Stimulated activated CD4-positive, alpha-beta T cell treated with anti-CD3 and anti-CD28 coated beads, Interleukin-2, amount 100 ng/mL, for 24 hours (primary cell): Measurements from ENCODE around the gene UQCR11.

ENCODE experiments used
- DNase-seq, 2 donors: peaks; one replicate each; pipeline ENCODE4 v3.0.0-alpha.2; 2020

The UQCR11 gene

DNA sequence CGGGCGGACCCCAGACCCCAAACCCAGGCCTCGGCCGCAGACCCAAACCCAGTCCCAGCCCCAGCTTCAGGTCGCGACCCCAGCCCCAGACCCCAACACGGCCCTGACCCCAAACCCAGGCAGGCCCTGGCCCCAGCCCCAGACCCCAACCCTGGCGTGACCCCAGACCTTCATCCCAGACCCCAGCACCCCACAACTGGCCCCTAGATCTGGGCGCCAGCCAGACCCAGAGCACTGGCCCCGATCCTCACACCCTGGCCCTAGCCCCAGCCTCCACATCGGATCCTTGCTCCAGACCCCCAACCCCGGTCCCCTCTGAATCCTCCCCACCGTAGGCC lies 20.1 kb downstream of the UQCR11 start:
- no peak for DNase-seq

DNA sequence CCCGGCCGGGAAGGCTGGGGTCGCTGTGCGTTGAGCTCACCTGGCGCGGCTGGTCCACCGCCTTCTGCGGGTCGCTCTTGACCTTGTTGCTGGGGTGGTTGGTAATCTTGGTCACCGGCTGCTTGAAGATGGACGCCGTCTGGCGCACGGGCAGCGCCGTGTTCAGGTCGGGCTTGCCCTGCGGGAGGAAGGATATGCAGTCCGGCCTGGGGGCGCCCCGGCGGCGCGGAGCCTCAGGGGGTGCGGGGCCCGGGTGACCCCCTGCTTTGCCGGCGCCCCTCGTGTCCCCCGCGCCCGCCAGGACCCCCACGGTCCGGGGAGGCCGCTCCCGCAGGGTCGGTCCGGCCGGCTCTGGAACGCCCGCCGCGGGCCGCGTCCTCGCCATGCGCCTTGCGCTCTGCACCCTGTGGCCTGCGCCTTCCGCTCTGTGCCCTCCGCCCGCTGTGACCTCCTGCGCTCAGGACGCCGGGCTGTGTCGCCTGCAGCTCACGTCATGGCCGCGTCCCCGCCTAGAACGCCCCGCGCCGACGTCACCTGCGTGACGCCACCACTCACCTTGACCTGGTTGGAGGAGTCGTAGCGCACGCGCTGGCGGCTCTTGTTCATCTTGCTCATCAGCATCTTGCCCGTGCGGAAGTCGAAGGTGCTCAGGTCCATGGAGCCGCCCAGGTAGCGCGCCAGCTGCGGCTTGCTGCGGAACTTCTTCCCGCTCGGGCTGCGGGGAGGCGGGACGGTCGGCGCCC lies 20.6 kb downstream of the UQCR11 start:
- no peak for DNase-seq

GRCh38 chr19:1582201-1582600 lies 23.1 kb downstream of the UQCR11 start:
- no peak for DNase-seq

- no peak for DNase-seq
These were observed 24.3 kb downstream of the UQCR11 start for GRCh38 chr19:1580957-1581356.

- DNase-seq, result no peak
These were observed 24.9 kb downstream of the UQCR11 start for GRCh38 chr19:1580382-1580781.

- no peak for DNase-seq
These were observed 26.0 kb downstream of the UQCR11 start for GRCh38 chr19:1579222-1579621.

DNA sequence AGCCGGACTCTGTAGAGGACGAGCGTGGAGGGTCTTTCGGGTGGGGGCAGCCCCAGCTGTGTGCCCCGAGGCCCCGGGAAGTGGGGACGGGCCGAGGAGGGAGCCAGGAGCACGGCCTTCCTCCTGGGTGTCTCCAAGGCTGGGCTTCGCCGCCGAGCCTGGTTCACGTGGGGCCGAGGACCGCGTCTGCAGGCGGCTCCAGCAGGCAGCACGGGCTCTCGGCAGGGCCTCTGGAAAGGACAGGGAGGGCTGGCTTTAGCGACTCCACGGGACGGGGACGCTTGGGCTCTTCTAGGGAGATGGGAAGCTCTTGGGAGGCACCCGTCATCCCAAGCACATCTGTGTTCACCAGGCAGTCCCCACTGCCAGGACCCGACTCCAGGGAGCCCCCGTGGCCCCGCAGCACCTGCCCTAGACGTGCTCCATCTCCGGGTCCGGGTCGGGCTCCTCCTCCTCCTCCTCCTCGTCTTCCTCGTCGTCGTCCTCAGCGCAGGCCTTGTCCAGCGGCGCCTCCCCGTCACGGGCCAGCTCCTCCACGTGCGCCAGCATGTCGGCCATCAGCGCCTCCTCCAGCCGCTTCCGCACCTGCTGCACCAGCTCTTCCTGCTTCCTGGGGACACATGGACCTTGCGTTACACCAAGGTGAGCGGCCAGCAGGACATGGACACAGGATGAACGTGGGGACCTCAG lies 27.2 kb downstream of the UQCR11 start:
- DNase-seq, result no peak

DNA sequence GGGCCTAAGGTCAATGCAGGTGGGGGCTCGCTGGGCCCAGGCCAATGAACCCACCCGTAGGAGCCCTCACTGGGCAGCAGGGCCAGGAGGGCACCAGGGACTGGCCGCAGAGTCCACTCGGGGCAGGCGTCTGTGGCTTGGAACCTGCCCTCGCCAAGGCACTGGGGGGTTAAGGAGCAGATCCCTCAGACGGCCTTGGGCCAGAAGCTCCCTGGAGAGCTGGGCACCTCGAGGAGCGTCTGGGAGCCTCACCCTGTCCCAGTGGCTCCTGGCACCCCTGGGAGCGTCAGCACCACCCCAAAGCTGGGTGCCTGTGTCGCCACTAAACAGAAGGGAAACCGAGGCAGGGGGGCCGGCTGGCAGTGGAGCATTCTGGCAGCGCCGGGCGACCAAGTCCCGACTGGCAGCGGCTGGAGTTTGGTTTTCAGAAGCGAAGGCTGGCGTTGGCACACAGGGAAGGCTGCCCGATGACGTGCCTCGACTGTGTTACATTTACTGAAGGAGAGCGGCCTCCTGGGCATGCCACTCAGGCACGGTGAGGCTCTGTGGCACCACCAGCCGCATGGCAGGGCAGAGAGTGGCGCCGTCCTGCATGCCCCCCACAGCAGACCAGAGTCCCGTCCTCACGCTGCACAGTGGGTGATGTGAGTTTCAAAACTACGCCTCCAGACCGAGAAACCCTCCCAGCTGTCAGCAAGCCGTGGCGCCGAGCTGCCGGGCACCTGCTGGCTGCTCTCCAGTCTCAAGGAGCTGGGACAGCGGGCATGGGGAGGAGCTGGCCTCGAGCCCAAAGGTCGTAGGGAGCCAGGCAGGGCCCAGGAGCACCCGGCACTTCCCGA lies 28.0 kb downstream of the UQCR11 start:
- DNase-seq, result no peak

- no peak for DNase-seq
These were observed 28.8 kb downstream of the UQCR11 start for GRCh38 chr19:1576242-1577089.

DNA sequence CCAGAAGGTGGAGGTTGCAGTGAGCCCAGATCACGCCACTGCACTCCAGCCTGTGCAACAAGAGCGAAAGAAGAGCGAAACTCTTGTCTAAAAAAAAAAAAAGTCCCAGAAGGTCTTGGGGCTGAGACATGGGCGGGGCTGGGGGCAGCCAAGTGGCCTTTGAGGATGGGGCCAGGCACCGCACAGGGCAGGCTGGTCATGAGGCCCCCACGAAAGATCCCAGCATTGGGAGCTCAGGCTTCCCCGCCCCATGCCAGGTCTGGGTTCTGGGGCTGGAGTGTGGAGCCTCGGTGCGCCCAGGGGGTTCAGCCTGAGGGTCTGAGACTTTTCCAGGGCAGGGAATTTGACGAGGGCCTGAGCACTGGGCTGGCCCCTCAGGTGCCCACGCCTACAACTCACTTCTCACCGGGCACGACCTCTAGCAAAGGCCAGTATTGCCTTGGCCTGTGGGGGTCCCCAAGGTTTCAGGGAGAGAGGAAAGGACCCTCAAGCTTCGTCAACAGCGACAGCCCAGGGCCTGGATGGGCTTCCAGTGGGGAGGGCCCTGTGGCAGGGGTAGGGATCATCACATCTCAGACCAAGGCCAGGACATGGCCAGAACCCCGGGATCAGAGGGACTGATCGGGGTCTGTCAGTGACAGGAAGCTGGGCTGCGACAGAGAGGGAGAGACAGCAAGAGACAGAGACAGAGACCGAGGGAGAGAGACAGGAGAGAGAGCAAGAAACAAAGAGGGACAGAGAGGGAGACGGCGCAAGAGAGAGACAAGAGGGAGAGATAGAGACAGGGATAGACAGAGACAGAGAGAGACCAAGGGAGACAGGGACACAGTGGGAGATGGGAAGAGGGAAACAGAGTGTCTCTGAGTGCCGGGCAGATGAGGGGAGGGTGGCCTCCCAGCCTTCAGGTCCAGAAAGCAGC lies 29.7 kb downstream of the UQCR11 start:
- no peak for DNase-seq

DNA sequence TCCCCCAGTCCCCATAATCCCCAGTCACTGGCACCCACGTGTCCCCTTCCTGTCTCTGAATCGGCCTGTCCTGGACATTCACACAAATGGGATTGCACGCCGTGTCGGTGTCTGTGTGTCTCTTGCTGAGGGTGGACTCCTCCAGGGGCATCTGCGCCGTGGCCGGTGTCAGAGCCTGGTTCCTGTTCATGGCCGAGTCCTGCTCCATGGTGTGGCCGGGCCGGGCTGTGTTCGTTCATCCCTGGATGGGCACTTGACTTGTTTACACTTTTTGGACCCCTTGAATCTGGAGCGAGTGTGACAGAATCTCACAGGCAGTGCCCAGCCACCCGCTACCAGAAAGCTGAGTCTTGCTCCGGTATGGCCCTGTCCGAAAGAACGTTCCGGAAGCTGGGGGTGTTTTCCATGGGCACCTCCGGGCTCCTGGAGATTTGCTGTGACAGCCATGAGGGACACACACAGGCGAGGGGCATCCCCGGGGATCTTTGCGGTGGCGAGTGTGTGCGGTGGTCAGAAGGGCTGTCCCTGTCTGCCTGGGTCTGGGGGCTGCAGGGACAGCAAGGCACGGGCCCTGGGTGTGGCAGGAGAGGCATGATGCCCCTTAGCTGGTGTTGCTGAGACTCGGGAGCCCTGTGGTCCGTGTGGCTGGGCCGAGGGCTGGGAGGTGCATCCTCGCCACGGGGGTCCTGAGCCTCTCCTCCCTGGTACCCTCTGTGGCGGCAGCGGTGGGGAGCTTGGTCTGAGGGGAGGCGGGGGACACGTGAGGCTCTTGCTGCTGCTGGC lies 30.7 kb downstream of the UQCR11 start:
- DNase-seq, result no peak

- DNase-seq, result no peak
These were observed 32.5 kb downstream of the UQCR11 start for GRCh38 chr19:1572795-1573194.

DNA sequence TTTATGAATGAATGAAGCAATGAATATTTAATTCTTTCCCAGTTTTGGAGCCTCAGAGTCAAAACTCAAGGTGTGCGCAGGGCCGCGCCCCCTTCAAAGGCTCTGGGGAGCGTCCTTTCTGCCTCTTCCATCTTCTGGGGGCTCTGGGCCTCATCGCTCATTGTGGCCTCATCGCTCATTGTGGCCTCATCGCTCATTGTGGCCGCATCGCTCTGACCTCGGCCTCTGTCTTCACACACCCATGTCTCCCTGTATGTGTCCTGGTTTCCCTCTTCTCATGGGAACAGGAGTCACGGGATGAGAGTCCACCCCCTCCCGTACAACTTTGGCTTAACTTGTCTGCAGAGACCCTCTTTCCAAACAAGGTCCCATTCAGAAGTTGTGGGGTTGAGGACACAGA lies 33.9 kb downstream of the UQCR11 start:
- DNase-seq, result no peak

- DNase-seq, result no peak
These were observed 34.4 kb downstream of the UQCR11 start for GRCh38 chr19:1570836-1571235.

- DNase-seq, result no peak
These were observed 35.3 kb downstream of the UQCR11 start for GRCh38 chr19:1569997-1570396.

DNA sequence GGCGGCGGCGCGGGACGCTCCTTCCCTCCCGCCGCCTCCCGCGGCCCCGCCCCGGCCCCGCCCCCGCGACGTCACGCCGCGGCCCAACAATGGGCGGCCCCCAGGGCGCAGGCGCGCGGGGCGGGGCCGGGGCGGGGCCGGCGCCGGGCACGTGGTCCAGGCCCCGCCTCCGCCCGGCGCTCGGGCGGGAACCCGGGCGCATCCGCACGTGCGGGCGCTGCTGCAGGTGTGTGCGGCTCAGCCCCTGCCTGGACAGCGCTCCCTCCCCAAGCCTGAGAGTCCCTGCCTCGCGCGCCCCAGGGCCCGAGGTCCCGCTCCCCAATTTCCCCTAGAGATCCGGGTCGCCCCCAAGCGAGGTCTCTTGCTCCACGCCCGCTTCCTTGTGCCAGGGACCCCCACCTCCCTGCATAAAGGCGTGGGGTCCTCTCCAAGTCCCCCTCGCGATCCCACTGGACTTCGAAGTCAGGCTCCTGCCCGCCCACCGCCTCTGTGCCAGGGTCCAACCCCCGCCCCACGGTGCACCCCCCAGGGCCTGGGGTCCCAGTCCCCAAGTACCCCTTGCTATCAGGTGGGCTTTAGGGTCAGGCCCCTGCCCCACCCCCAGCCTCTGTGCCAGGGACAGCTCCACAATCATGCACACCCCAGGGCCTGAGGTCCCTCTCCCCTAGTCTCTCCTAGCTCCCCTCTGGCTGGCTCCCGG lies 36.8 kb downstream of the UQCR11 start, which contains the start of gene MEX3D:
MEX3D (minus strand) TSS at position 6 of the 700 bp plus-strand sequence. CDS start 267 bp downstream, outside the sequence.
- DNase-seq, result peak; percentile 82 to 85

GRCh38 chr19:1567848-1568227 lies 37.4 kb downstream of the UQCR11 start:
- DNase-seq, result no peak

- DNase-seq, result no peak
These were observed 38.0 kb downstream of the UQCR11 start for GRCh38 chr19:1567116-1567847.

- DNase-seq, result no peak
These were observed 38.7 kb downstream of the UQCR11 start for GRCh38 chr19:1566392-1567115.
